Fibroblast of mammary gland (primary cell): ENCODE results near the gene CREBL2.

Experiments
- DNase-seq: peaks from one replicate; pipeline ENCODE4 v3.0.0-alpha.2; 2010; ENCODE audit warnings: low read depth
- H3K4me3 ChIP-seq: 2 replicates; pipeline ENCODE4 v1.5.1; 2011; ENCODE audit warnings: low read depth, mild to moderate bottlenecking, low read length, moderate library complexity; ENCODE audit not compliant: control insufficient read depth
- CTCF ChIP-seq: conservative IDR thresholded peaks from 2 replicates; pipeline ENCODE4 v1.5.1; 2011; ENCODE audit warnings: low read depth, low read length, inconsistent platforms; ENCODE audit not compliant: control insufficient read depth, insufficient read depth

The CREBL2 gene

GRCh38 chr12:12622418-12622817 is 10.7 kb downstream of the CREBL2 start:
- H3K4me3 ChIP-seq = no peak overlapping the region
- no peak for DNase-seq
- no peak for TF ChIP-seq CTCF

- no peak overlapping the region for H3K4me3 ChIP-seq
- no peak for DNase-seq
- TF ChIP-seq CTCF = no peak
Measured at GRCh38 chr12:12624498-12624992, 12.9 kb downstream of the CREBL2 start.

GRCh38 chr12:12626471-12626870 is 14.8 kb downstream of the CREBL2 start:
- no peak overlapping the region for H3K4me3 ChIP-seq
- DNase-seq = no peak
- no peak for TF ChIP-seq CTCF

GRCh38 chr12:12627308-12627827 is 15.7 kb downstream of the CREBL2 start:
- no peak for DNase-seq
- H3K4me3 ChIP-seq = no peak overlapping the region
- TF ChIP-seq CTCF = no peak

GRCh38 chr12:12628013-12628412 is 16.3 kb downstream of the CREBL2 start:
- H3K4me3 ChIP-seq = no peak overlapping the region
- TF ChIP-seq CTCF = no peak
- DNase-seq = peak; percentile 55

- H3K4me3 ChIP-seq = no peak overlapping the region
- no peak for DNase-seq
- TF ChIP-seq CTCF = no peak
Measured at GRCh38 chr12:12630850-12631249, 19.2 kb downstream of the CREBL2 start.

- TF ChIP-seq CTCF = no peak
Measured at GRCh38 chr12:12635651-12636050, 24.0 kb downstream of the CREBL2 start.

More at GRCh38 chr12:12635651-12636050, 24.0 kb downstream of the CREBL2 start:
- DNase-seq = no peak
- no peak overlapping the region for H3K4me3 ChIP-seq
